ENCODE data around the gene PLA2G2E.

DNA sequence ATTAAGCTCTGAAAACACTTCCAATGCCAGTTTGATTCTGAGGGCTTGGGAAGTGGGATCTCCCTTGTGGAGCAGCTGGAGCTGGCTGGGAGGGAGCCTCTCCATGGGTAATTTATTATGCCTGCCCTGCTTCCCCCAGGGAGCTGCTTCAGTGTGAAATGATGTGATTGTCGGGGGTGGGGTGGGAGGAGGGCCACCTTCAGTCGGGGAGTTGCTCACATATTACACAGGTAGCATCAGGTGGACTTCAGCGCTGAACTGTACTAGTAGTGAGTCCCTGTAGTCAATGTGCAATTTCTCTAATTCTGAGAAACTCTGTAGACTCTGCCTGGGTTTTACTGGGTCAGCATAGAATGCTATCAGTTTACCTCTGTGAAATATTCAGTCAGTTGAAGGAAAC lies 12.8 kb downstream of the PLA2G2E start:
- no peak for TF ChIP-seq SUZ12 (IDR thresholded peaks at IDR 0.05; ENCODE audit: extremely low read depth, insufficient read depth, insufficient read length)
- TF ChIP-seq ZNF274 (IDR thresholded peaks at IDR 0.05; ENCODE audit: low read depth, low read length) = no peak

All from NT2/D1 (cell line).